Lung (tissue), 12 donors: ENCODE measurements around the gene TIFAB. TPM values are rescaled to one million over a fixed set of nuclear protein-coding genes. Genes with fewer than 3 reads are reported as not detected.
A peak's percentile ranks its signal among the peaks of the same experiment; 100 is the strongest.

Source experiments
- ATAC-seq: fragments of 200-7000 bp; cut with Tn5 transposase; one replicate; pipeline ENCODE4 v1.9.1; 2020; ENCODE audit warnings: moderate number of reproducible peaks; ENCODE audit not compliant: insufficient read depth, low FRiP score
- DNase-seq, 3 donors: peaks; one replicate each; pipeline ENCODE4 v3.0.0-alpha.2; 2013 to 2017
- H3K27ac ChIP-seq, 2 donors: one replicate each; pipeline ENCODE4 v1.5.1; 2013; ENCODE audit warnings: mild to moderate bottlenecking in 2 of 2, moderate library complexity in 2 of 2, control low read depth in 1 of 2, inconsistent platforms in 1 of 2, low read depth in 1 of 2, low read length in 1 of 2
- H3K27me3 ChIP-seq, 3 donors: one replicate each; pipeline ENCODE4 v1.5.1; 2013; ENCODE audit warnings: low read length in 2 of 3; ENCODE audit not compliant: control insufficient read depth in 3 of 3, insufficient read depth in 3 of 3
- H3K36me3 ChIP-seq, 4 donors: one replicate each; pipeline ENCODE4 v1.5.1; 2013; ENCODE audit warnings: low read length in 4 of 4, mild to moderate bottlenecking in 1 of 4, moderate library complexity in 1 of 4; ENCODE audit not compliant: control insufficient read depth in 4 of 4, insufficient read depth in 4 of 4
- H3K4me1 ChIP-seq, 5 donors: one replicate each; pipeline ENCODE4 v1.5.1; 2013; ENCODE audit warnings: low read length in 5 of 5, mild to moderate bottlenecking in 2 of 5, moderate library complexity in 1 of 5; ENCODE audit not compliant: control insufficient read depth in 5 of 5, insufficient read depth in 5 of 5
- H3K4me3 ChIP-seq: one replicate; pipeline ENCODE4 v1.5.1; 2013; ENCODE audit warnings: mild to moderate bottlenecking, control low read depth, moderate library complexity
- H3K9ac ChIP-seq, 2 donors: one replicate each; pipeline ENCODE4 v1.5.1; 2013; ENCODE audit warnings: low read length in 2 of 2, control low read depth in 1 of 2; ENCODE audit not compliant: insufficient read depth in 1 of 2
- H3K9me3 ChIP-seq, 4 donors: one replicate each; pipeline ENCODE4 v1.5.1; 2013; ENCODE audit warnings: low read length in 3 of 4, mild to moderate bottlenecking in 1 of 4, moderate library complexity in 1 of 4; ENCODE audit not compliant: control insufficient read depth in 4 of 4, insufficient read depth in 3 of 4
- WGBS, 2 donors: extraction: QIAGEN DNeasy Blood & Tissue Kit; methylation state at CpG; one replicate each; pipeline ENCODE4 v1.1.7; 2013; 5-methylcytosine and 5-hydroxymethylcytosine counted together
- polyA plus RNA-seq, 2 donors: library from polyadenylated mRNA; stranded (reverse); fragments of 200-250 nt; gene quantifications; one replicate each; pipeline ENCODE4 v1.2.1, GENCODE V29; 2013
- total RNA-seq, 2 donors: library from RNA; depleted of rRNA in 1 of 2; stranded (reverse); fragments of >200 nt in 1 of 2; gene quantifications; one replicate each; pipeline ENCODE4 v1.2.1, GENCODE V29; 2014 to 2021
- TF ChIP-seq, protein P1 (sequence below): IDR thresholded peaks from 2 replicates; pipeline ENCODE4 v1.5.1; 2012; ENCODE audit warnings: mild to moderate bottlenecking; ENCODE audit errors: control extremely low read depth, extremely low read depth
- donor health status: control.
- donor health status: control.
- donor health status: Bipolar disorder and iron deficiency.
- donor health status: healthy.
- donor health status: DM: yes; HTN: yes; CAD: no.

TIFAB gene
- total and polyA plus RNA-seq, 4 donors: 0.15 to 0.88 (median 0.35) TPM

GRCh38 chr5:135465391-135466122, 13.4 kb upstream of the TIFAB start:
- Histone ChIP-seq H3K9me3 (no peaks in the 10 kb centered on the region), H3K4me3 (no peak overlapping the region), H3K4me1 (peaks cover 0 to 18% (median 3%) of the 10 kb centered on the region in 5 donors), H3K36me3 (no peaks in the 10 kb centered on the region), H3K27ac (no peak overlapping the region), H3K9ac (no peak overlapping the region), H3K27me3 (peaks cover 3 to 21% (median 7%) of the 10 kb centered on the region in 3 donors)
- DNase-seq (no peak), ATAC-seq (no peak)
- 66 to 67% methylated on average over 12 of the region's 12 CpGs for WGBS, 2 donors
- TF ChIP-seq, protein P1, sequence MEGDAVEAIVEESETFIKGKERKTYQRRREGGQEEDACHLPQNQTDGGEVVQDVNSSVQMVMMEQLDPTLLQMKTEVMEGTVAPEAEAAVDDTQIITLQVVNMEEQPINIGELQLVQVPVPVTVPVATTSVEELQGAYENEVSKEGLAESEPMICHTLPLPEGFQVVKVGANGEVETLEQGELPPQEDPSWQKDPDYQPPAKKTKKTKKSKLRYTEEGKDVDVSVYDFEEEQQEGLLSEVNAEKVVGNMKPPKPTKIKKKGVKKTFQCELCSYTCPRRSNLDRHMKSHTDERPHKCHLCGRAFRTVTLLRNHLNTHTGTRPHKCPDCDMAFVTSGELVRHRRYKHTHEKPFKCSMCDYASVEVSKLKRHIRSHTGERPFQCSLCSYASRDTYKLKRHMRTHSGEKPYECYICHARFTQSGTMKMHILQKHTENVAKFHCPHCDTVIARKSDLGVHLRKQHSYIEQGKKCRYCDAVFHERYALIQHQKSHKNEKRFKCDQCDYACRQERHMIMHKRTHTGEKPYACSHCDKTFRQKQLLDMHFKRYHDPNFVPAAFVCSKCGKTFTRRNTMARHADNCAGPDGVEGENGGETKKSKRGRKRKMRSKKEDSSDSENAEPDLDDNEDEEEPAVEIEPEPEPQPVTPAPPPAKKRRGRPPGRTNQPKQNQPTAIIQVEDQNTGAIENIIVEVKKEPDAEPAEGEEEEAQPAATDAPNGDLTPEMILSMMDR: no peak

DNA sequence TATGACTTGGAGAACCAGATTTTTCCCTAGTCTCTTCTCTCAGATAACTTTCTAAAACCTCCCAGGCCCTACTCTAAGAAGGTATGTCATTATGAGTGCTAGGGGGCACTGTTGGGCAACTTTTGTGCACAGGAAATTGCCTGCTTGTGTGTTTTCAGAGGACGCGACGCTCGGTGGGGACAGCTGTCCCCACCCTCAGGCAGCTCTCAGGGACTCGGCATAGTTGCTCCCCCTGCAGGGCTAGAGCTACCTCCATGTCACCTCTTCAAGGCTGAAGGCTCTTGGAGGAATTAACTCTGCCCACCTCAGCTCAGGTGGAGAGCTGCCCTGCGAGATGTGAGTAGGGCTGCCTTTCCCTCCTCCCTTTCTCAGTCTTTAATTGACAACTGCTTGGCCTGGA, 10.2 kb upstream of the TIFAB start:
- 10 to 16% methylated on average over 6 of the region's 6 CpGs for WGBS, 2 donors
- H3K4me3 ChIP-seq: no peak overlapping the region

GRCh38 chr5:135461481-135462151, 9.5 kb upstream of the TIFAB start:
- no peak overlapping the region for H3K4me3 ChIP-seq
- peaks cover 0 to 36% (median 8%) of the 10 kb centered on the region in 5 donors for H3K4me1 ChIP-seq
- no peak overlapping the region for H3K27ac ChIP-seq
- 88 to 94% methylated on average over 7 of the region's 7 CpGs for WGBS, 2 donors
- ATAC-seq (no peak), DNase-seq (no peak)
- TF ChIP-seq, protein P1: no peak
- no peaks in the 10 kb centered on the region for H3K36me3 ChIP-seq
- peaks cover 0 to 3% (median 0%) of the 10 kb centered on the region in 3 donors for H3K27me3 ChIP-seq
- no peak overlapping the region for H3K9ac ChIP-seq
- no peaks in the 10 kb centered on the region for H3K9me3 ChIP-seq

More for the DNA sequence above, 10.2 kb upstream of the TIFAB start:
- H3K9me3 ChIP-seq: no peaks in the 10 kb centered on the region
- TF ChIP-seq, protein P1: no peak
- no peak overlapping the region for H3K27ac ChIP-seq
- ATAC-seq (no peak), DNase-seq (peak; percentile 66 to 81 (median 76))
- peaks cover 3 to 5% (median 4%) of the 10 kb centered on the region in 3 donors for H3K27me3 ChIP-seq
- no peak overlapping the region for H3K9ac ChIP-seq
- peaks cover 0 to 39% (median 8%) of the 10 kb centered on the region in 5 donors for H3K4me1 ChIP-seq
- H3K36me3 ChIP-seq: no peaks in the 10 kb centered on the region
